Measurements from ENCODE around the gene NTNG2.
"Not testable (repeated sequence)": the region's sequence is repeated elsewhere in the genome, so short reads cannot be mapped to it uniquely, and the experiment has no call there.

NTNG2 gene

GRCh38 chr9:132269704-132270516, 108.1 kb downstream of the NTNG2 start:
- DNase-seq = not testable (repeated sequence)

- no peak for DNase-seq
Measured at GRCh38 chr9:132274861-132275260, 113.0 kb downstream of the NTNG2 start.

GRCh38 chr9:132283165-132283564, 121.3 kb downstream of the NTNG2 start:
- DNase-seq = no peak

- DNase-seq = no peak
Measured at GRCh38 chr9:132283863-132284262, 122.0 kb downstream of the NTNG2 start.

DNA sequence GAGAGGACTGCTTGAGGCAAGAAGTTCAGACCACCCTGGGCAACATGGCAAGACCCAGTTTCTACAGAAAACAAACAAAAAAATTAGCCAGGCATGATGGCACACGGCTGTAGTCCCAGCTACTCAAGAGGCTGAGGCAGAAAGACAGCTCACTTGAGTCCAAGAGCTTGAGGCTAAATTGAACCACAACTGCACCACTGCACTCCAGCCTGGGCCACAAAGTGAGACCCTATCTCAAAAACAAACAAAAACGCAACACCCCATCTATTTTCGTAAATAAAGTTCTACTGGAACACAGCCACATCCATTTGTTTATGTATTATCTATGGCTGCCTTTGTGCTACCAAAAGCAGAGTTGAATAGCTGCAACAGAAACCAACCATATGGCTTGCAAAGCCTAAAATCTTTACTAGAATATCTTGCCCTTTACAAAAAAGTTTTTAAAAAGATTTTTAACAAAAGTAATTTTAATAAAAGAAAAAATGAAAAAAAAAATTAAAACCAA, 125.5 kb downstream of the NTNG2 start:
- DNase-seq = no peak

GRCh38 chr9:132288361-132288760, 126.5 kb downstream of the NTNG2 start:
- no peak for DNase-seq

DNA sequence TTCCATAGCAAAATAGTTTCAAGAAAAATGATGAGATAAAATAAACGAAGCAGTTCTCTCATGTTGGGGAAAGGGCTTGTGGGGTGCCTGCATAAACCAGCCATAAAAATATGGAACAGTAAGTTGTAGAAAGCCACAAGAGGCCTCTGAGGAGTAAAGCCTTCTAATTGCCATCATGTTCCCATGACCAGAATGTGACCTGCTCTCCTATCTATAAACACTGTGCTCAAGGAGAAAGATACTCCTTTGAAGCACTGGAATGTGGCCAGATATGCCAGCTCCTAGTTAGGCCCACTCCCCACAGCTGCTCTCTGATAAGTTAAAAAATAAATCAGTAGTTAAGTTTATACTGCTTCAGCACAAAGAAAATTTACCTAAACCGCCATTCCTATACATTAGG, 127.1 kb downstream of the NTNG2 start:
- no peak for DNase-seq

GRCh38 chr9:132293145-132293721, 131.4 kb downstream of the NTNG2 start:
- no peak for DNase-seq
